GM12878 (cell line): ENCODE measurements around the gene GPBP1. TPM values are rescaled to one million over a fixed set of nuclear protein-coding genes. Genes with fewer than 3 reads are reported as not detected.

ENCODE experiments used
- ATAC-seq: fragments of 200-7000 bp; cut with Tn5 transposase; 3 replicates; pipeline ENCODE4 v1.9.1; 2020; ENCODE audit warnings: mild to moderate bottlenecking, moderate library complexity
- BruUV-seq: library from RNA; stranded (reverse); fragments of 400-500 nt; replicated peaks from 2 replicates; lab custom pipeline; 2021; lab: Mats Ljungman, UMichigan
- CTCF ChIA-PET: fragments of 300-600 bp; sonication (Branson Sonifier 250); formaldehyde crosslinking; extraction: SDS; loops from one replicate; lab custom pipeline; 2021; ENCODE audit warnings: inconsistent platforms; lab: Yijun Ruan, JAX
- POLR2A ChIA-PET: fragments of 350-600 bp; formaldehyde crosslinking; extraction: SDS; loops from one replicate; lab custom pipeline; 2021; ENCODE audit warnings: inconsistent platforms; lab: Charles Lee
- RAD21 ChIA-PET: fragments of 300-600 bp; sonication (Branson Sonifier 250); formaldehyde crosslinking; loops from one replicate; lab custom pipeline; 2023; ENCODE audit warnings: antibody characterized with exemption; ENCODE audit not compliant: unreplicated experiment; lab: Charles Lee
- SMC1A ChIA-PET: fragments of 300-600 bp; sonication (Branson Sonifier 250); formaldehyde crosslinking; loops from one replicate; lab custom pipeline; 2023; ENCODE audit not compliant: unreplicated experiment, uncharacterized antibody; lab: Charles Lee
- DNase-seq: peaks from one replicate; pipeline ENCODE4 v3.0.0-alpha.2; 2011; ENCODE audit warnings: low read depth, low spot score
- FAIRE-seq: peaks from 3 replicates; lab custom pipeline; 2011; peaks lifted over from hg19 to GRCh38; lab: Jason Lieb, UNC
- H2AFZ ChIP-seq: 2 replicates; pipeline ENCODE4 v1.6.0; 2011; ENCODE audit warnings: low read depth, low read length, control low read depth; ENCODE audit not compliant: control insufficient read depth
- H3K27ac ChIP-seq: 2 replicates; pipeline ENCODE4 v1.5.1; 2011; ENCODE audit warnings: control low read depth; ENCODE audit not compliant: control insufficient read depth, insufficient read depth
- H3K27me3 ChIP-seq, 2 experiments: replicated peaks in 1 of 2; 2 replicates each; pipeline versions ENCODE4 v1.6.0 to v1.6.1; 2011; ENCODE audit warnings: low read length in 1 of 2; ENCODE audit not compliant: control insufficient read depth in 2 of 2, insufficient read depth in 2 of 2
- H3K36me3 ChIP-seq, 2 experiments: 2 replicates each; pipeline ENCODE4 v1.5.1; 2011; ENCODE audit warnings: low read length in 1 of 2; ENCODE audit not compliant: control insufficient read depth in 2 of 2, insufficient read depth in 2 of 2
- H3K4me1 ChIP-seq: 2 replicates; pipeline ENCODE4 v1.6.1; 2011; ENCODE audit warnings: mild to moderate bottlenecking, low read length, moderate library complexity, mixed read lengths; ENCODE audit not compliant: control insufficient read depth, insufficient read depth
- H3K4me2 ChIP-seq: 2 replicates; pipeline ENCODE4 v1.6.0; 2011; ENCODE audit warnings: control low read depth; ENCODE audit not compliant: control insufficient read depth, insufficient read depth
- H3K4me3 ChIP-seq: fragments of 200-600 bp; sonication (generic); 2 replicates; pipeline ENCODE4 v1.5.1; 2016
- H3K79me2 ChIP-seq: 2 replicates; pipeline ENCODE4 v1.6.0; 2011; ENCODE audit warnings: low read length; ENCODE audit not compliant: control insufficient read depth, insufficient read depth
- H3K9ac ChIP-seq: 2 replicates; pipeline ENCODE4 v1.8.0; 2011; ENCODE audit warnings: low read length, control low read depth, mixed read lengths; ENCODE audit not compliant: control insufficient read depth, insufficient read depth
- H3K9me3 ChIP-seq: replicated peaks from 3 replicates; pipeline ENCODE4 v1.5.1; 2011; ENCODE audit warnings: mild to moderate bottlenecking, low read length; ENCODE audit not compliant: control insufficient read depth, insufficient read depth
- H4K20me1 ChIP-seq: 2 replicates; pipeline ENCODE4 v1.6.0; 2011; ENCODE audit not compliant: control insufficient read depth, insufficient read depth
- ASH2L ChIP-seq: fragments of 300-600, 200-600 bp; sonication (generic); IDR thresholded peaks from 2 replicates; pipeline ENCODE4 v1.6.1; 2017; ENCODE audit warnings: low read depth, mild to moderate bottlenecking, borderline replicate concordance
- ATF3 ChIP-seq: IDR thresholded peaks from 2 replicates; pipeline ENCODE4 v1.6.1; 2011; ENCODE audit warnings: low read depth, mild to moderate bottlenecking, low read length, moderate library complexity, borderline replicate concordance; ENCODE audit errors: extremely low read depth
- ATF7 ChIP-seq: fragments of 450-650 bp; IDR thresholded peaks from 2 replicates; pipeline ENCODE4 v1.6.1; 2016; ENCODE audit warnings: low read depth, mild to moderate bottlenecking
- CREB1 ChIP-seq: IDR thresholded peaks from 2 replicates; pipeline ENCODE4 v1.6.1; 2012; ENCODE audit warnings: low read depth, mild to moderate bottlenecking, inconsistent platforms
- EZH2 ChIP-seq: IDR thresholded peaks from 2 replicates; pipeline ENCODE4 v1.6.1; 2012; ENCODE audit warnings: low read depth, mild to moderate bottlenecking, control low read depth, inconsistent platforms, low read length, borderline replicate concordance; ENCODE audit not compliant: control insufficient read depth
- MEF2A ChIP-seq: IDR thresholded peaks from 2 replicates; pipeline ENCODE4 v1.6.1; 2011; ENCODE audit warnings: low read depth, mild to moderate bottlenecking, low read length, moderate library complexity; ENCODE audit not compliant: insufficient read depth
- MTA2 ChIP-seq: fragments of 450-650 bp; IDR thresholded peaks from 2 replicates; pipeline ENCODE4 v1.6.1; 2016; ENCODE audit warnings: low read depth, mild to moderate bottlenecking, moderate library complexity
- NR2C2 ChIP-seq: IDR thresholded peaks from 2 replicates; pipeline ENCODE4 v1.6.1; 2011; ENCODE audit warnings: borderline replicate concordance, low read depth; ENCODE audit not compliant: control insufficient read depth, insufficient read length
- SMAD5 ChIP-seq: IDR thresholded peaks from 2 replicates; pipeline ENCODE4 v1.6.1; 2016; ENCODE audit warnings: antibody characterized with exemption, low read depth
- SMARCA5 ChIP-seq: fragments of 450-650 bp; IDR thresholded peaks from 2 replicates; pipeline ENCODE4 v1.6.1; 2017; ENCODE audit warnings: mild to moderate bottlenecking
- SP1 ChIP-seq: IDR thresholded peaks from one replicate; pipeline ENCODE4 v1.6.1; 2011; ENCODE audit warnings: low read depth, low read length
- SRF ChIP-seq, 2 experiments: IDR thresholded peaks; 2 replicates each; pipeline ENCODE4 v1.6.1; 2011; ENCODE audit warnings: low read depth in 2 of 2, low read length in 2 of 2, mild to moderate bottlenecking in 1 of 2, moderate library complexity in 1 of 2
- STAT1 ChIP-seq: fragments of 450-650 bp; conservative IDR thresholded peaks from 2 replicates; pipeline ENCODE4 v1.6.1; 2014; ENCODE audit warnings: antibody characterized with exemption, mild to moderate bottlenecking
- TARDBP ChIP-seq: IDR thresholded peaks from 2 replicates; pipeline ENCODE4 v1.6.1; 2016; ENCODE audit warnings: borderline replicate concordance
- TCF3 ChIP-seq: IDR thresholded peaks from 2 replicates; pipeline ENCODE4 v1.6.1; 2012; ENCODE audit warnings: low read depth, mild to moderate bottlenecking, low read length, borderline replicate concordance; ENCODE audit not compliant: insufficient read depth
- TCF7 ChIP-seq: IDR thresholded peaks from 2 replicates; pipeline ENCODE4 v1.6.1; 2014; ENCODE audit warnings: antibody characterized with exemption, borderline replicate concordance
- WGBS: methylation state at CpG from one replicate; pipeline ENCODE4 v1.1.6; 2016; ENCODE audit warnings: low lambda C conversion rate; ENCODE audit not compliant: insufficient replicate concordance, insufficient coverage; ENCODE audit errors: missing lambda C conversion rate; 5-methylcytosine and 5-hydroxymethylcytosine counted together
- in situ Hi-C: fragments of 300-500 bp; cut with MboI; formaldehyde crosslinking; loops from 9 replicates; pipeline ENCODE4 v1.14.3; 2018; ENCODE audit warnings: mixed read lengths
- intact Hi-C: fragments of 100-400 bp; cut with micrococcal nuclease; formaldehyde crosslinking; loops from one replicate; pipeline ENCODE4 v1.14.2; 2022; ENCODE audit not compliant: unreplicated experiment
- polyA plus RNA-seq, 11 experiments: library from polyadenylated mRNA; depleted of rRNA in 4 of 11; unstranded in 6 of 11; stranded (reverse) in 5 of 11; fragments of >200 nt; fragmentation: Nextera tagmentation in 4 of 11; fragmentation: Illumina TruSeq in 1 of 11; extraction: Ambion mirVana in 4 of 11; extraction: Trizol in 1 of 11; gene quantifications; 1 replicate in 1 of 11; 2 replicates in 10 of 11; pipeline versions ENCODE4 v1.2.1 to v1.2.3, GENCODE V29; 2011 to 2016; ENCODE audit warnings: inconsistent platforms in 2 of 11, missing spikeins in 2 of 11, low read depth in 1 of 11
- total RNA-seq, 4 experiments: library from RNA; depleted of rRNA in 3 of 4; stranded (reverse); fragments of >200 nt in 3 of 4; fragmentation: Illumina TruSeq in 1 of 4; extraction: Trizol in 1 of 4; gene quantifications; 2 replicates each; pipeline versions ENCODE4 v1.2.1 to v1.2.3, GENCODE V29; 2013 to 2021

GPBP1 gene
- total and polyA plus RNA-seq, 10 of the 15 experiments (the other 5 are each of a cell fraction or from before 2014, with no cell fraction given): 27.0 to 96.2 (median 55.4) TPM

- in situ Hi-C loops: no loop called here
- ATAC-seq (no peak), DNase-seq (no peak)
- Histone ChIP-seq H3K4me3 (no peak overlapping the region), H3K9ac (no peak overlapping the region), H3K27me3 (no peaks in the 10 kb centered on the region), H3K4me2 (no peak overlapping the region), H3K9me3 (no peaks in the 10 kb centered on the region), H3K36me3 (peaks cover 2 to 16% of the 10 kb centered on the region in 2 experiments)
- SMC1A ChIA-PET: interaction anchor here (0.7 to 0.8 kb wide), 2 partner anchors 11 to 237 kb away, joined by 3 read pairs; no protein-coding TSS in a partner anchor
- POLR2A ChIA-PET: interaction anchor here (0.7 kb wide), 1 partner anchor 110 kb away, joined by 3 read pairs; no protein-coding TSS in a partner anchor
- TF ChIP-seq SMARCA5 (no peak), ASH2L (no peak), ATF3 (no peak), NR2C2 (no peak), MTA2 (no peak), TCF7 (no peak; the same call in 1 of the 2 replicates), EZH2 (no peak), SMAD5 (no peak), MEF2A (no peak), STAT1 (no peak), TCF3 (no peak), TARDBP (no peak), CREB1 (no peak), ATF7 (no peak), SP1 (no peak), SRF (IDR thresholded peaks at IDR 0.05; ENCODE audit: low read depth in 2 of 2, low read length in 2 of 2) (no peak)
- TF ChIP-seq, all 136 proteins: peak for 0
- no peak overlapping the region for H2AFZ ChIP-seq
- H4K20me1 ChIP-seq: no peaks in the 10 kb centered on the region
- 88% methylated on average over 2 of the region's 2 CpGs for WGBS
- ChIA-PET RAD21 (no interaction called here), CTCF (interaction anchor here (0.7 kb wide), 1 partner anchor 99 kb away, joined by 3 read pairs; no protein-coding TSS in a partner anchor)
- intact Hi-C loops: no loop called here
- FAIRE-seq: no peak
- BruUV-seq: no TSS peak
- H3K79me2 ChIP-seq: no peaks in the 10 kb centered on the region
- H3K4me1 ChIP-seq: no peaks in the 10 kb centered on the region
- no peak overlapping the region for H3K27ac ChIP-seq
Measured at GRCh38 chr5:57246426-57246825, 72.6 kb downstream of the GPBP1 start.
